Measurements from ENCODE around the gene MKLN1.

DNA sequence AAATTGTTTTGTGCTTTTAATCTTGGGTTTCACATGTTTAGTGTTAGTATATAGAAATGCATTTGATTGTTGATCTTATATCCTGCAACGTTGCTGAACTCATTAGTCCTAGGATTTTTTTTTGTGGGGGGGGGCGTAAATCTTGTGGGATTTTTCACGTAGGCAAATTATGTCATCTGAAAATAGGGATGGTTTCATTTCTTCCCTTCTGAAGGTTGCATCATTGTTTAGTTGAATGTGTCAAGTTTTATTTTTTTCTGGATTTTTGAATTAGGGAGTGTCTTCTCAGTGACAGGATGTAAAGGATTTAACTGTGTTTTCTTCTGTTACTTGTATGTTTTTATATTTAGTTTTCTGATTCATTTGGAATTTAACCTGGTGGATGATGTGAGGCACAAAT, 26.7 kb downstream of the MKLN1 start:
- TF ChIP-seq CTCF (IDR thresholded peaks at IDR 0.05; ENCODE audit: poor library complexity, severe bottlenecking) (no peak), EZH2 (IDR thresholded peaks at IDR 0.05; ENCODE audit: borderline replicate concordance, insufficient read depth, low read length, poor library complexity, severe bottlenecking) (no peak)
